Left ventricle myocardium inferior (tissue), 1 donor: ENCODE measurements around the gene BRME1. TPM values are rescaled to one million over a fixed set of nuclear protein-coding genes. Genes with fewer than 3 reads are reported as not detected.

Source experiments
- DNase-seq: peaks from one replicate; pipeline ENCODE4 v3.0.0-alpha.2; 2020
- H3K27ac ChIP-seq: fragments of 200-600 bp; replicated peaks from 2 replicates; pipeline ENCODE4 v1.8.0; 2021
- H3K27me3 ChIP-seq: fragments of 200-600 bp; 2 replicates; pipeline ENCODE4 v1.8.0; 2021; ENCODE audit warnings: low read depth
- H3K36me3 ChIP-seq: fragments of 200-600 bp; 2 replicates; pipeline ENCODE4 v1.8.0; 2021
- H3K4me1 ChIP-seq: fragments of 200-600 bp; 2 replicates; pipeline ENCODE4 v1.8.0; 2021
- H3K4me3 ChIP-seq: fragments of 200-600 bp; 2 replicates; pipeline ENCODE4 v1.8.0; 2021; ENCODE audit warnings: mild to moderate bottlenecking, moderate library complexity
- H3K9me3 ChIP-seq: fragments of 200-600 bp; replicated peaks from 2 replicates; pipeline ENCODE4 v1.8.0; 2021
- intact Hi-C: fragments of 100-400 bp; cut with micrococcal nuclease; formaldehyde crosslinking; loops from one replicate; pipeline ENCODE4 v1.11.0; 2022
- total RNA-seq: library from RNA; stranded (reverse); fragmentation: NEBNext Ultra II Directional; extraction: Animal tissue kit (Norgen Biotek cat#: 25700); gene quantifications from one replicate; pipeline ENCODE4 v1.2.1, GENCODE V29; 2021
- TF ChIP-seq, protein P1 (sequence below): fragments of 200-600 bp; IDR thresholded peaks from 2 replicates; pipeline ENCODE4 v1.8.0; 2021; ENCODE audit warnings: antibody characterized with exemption, mild to moderate bottlenecking, borderline replicate concordance
- donor health status: DM: no; HTN: yes; CAD: no; lungs with severe emphysema.

BRME1 gene
- total RNA-seq, 1 donor from 2014 or later, result 0.82 TPM

DNA sequence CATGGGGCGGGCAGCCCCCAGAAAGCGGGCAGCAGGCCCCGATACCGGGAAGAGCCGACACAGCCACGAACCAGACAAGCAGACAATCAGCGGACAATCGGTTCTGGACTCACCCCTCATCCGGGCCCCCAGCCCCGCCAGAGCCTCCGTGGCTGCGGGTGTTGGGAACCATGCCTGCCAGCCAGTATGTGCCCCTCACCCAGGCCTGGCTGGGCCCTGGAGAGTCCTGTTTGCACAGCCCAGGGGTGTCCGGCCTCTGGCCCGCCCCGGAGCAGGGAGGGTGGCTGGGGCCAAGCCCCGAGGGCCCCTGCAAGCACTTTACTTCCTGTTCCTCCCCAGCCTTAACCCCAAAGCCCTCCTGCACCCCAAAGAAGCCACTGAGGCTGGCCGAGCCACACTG, 24.5 kb upstream of the BRME1 start:
- no peak overlapping the region for H3K4me3 ChIP-seq
- TF ChIP-seq, protein P1, sequence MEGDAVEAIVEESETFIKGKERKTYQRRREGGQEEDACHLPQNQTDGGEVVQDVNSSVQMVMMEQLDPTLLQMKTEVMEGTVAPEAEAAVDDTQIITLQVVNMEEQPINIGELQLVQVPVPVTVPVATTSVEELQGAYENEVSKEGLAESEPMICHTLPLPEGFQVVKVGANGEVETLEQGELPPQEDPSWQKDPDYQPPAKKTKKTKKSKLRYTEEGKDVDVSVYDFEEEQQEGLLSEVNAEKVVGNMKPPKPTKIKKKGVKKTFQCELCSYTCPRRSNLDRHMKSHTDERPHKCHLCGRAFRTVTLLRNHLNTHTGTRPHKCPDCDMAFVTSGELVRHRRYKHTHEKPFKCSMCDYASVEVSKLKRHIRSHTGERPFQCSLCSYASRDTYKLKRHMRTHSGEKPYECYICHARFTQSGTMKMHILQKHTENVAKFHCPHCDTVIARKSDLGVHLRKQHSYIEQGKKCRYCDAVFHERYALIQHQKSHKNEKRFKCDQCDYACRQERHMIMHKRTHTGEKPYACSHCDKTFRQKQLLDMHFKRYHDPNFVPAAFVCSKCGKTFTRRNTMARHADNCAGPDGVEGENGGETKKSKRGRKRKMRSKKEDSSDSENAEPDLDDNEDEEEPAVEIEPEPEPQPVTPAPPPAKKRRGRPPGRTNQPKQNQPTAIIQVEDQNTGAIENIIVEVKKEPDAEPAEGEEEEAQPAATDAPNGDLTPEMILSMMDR, result no peak
- no peaks in the 10 kb centered on the region for H3K9me3 ChIP-seq
- intact Hi-C loops, result no loop called here
- H3K4me1 ChIP-seq, result peaks cover 14% of the 10 kb centered on the region
- peaks cover 8% of the 10 kb centered on the region for H3K27me3 ChIP-seq
- no peak for DNase-seq
- H3K36me3 ChIP-seq, result peaks cover 30% of the 10 kb centered on the region
- no peak overlapping the region for H3K27ac ChIP-seq

DNA sequence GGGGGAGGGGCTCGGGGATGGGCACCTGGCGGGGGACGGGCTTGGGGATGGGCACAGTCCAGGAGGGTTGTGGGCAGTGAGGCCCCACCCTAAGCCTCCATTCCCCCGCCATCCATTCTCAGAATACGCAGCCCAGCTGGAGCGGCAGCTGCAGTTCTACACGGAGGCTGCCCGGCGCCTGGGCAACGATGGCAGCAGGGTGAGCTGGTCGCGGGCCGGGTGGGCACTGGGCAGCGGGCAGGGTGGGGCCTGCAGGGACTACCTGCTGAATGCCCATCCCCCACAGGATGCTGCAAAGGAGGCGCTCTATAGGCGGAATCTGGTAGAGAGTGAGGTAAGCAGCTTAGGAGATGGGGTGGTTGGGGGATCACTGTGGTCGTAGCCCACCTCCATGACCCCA, 24.0 kb upstream of the BRME1 start:
- Histone ChIP-seq H3K27ac (no peak overlapping the region), H3K9me3 (no peaks in the 10 kb centered on the region), H3K36me3 (peaks cover 34% of the 10 kb centered on the region), H3K4me1 (peaks cover 14% of the 10 kb centered on the region), H3K4me3 (no peak overlapping the region), H3K27me3 (peaks cover 4% of the 10 kb centered on the region)
- no peak for DNase-seq
- intact Hi-C loops, result no loop called here
- TF ChIP-seq, protein P1, result no peak

DNA sequence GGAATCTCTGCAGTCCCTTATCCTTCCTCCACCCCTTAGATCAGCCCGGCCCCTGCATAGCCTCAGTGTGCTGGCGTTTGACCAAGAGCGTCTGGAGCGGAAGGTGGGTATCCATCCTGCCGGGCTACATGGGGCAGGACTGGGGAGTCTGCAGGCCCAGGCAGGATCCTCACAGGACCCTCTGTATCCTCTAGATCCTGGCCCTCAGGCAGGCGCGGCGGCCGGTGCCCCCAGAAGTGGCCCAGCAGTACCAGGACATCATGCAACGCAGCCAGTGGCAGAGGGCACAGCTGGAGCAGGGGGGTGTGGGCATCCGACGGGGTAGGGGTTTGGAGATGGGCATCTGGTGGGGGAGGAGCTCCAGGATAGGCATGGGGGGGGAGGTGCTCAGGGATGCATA, 23.4 kb upstream of the BRME1 start:
- H3K27ac ChIP-seq, result no peak overlapping the region
- no peaks in the 10 kb centered on the region for H3K27me3 ChIP-seq
- intact Hi-C loops, result no loop called here
- no peak overlapping the region for H3K4me3 ChIP-seq
- peaks cover 14% of the 10 kb centered on the region for H3K4me1 ChIP-seq
- H3K36me3 ChIP-seq, result peaks cover 40% of the 10 kb centered on the region
- no peaks in the 10 kb centered on the region for H3K9me3 ChIP-seq
- TF ChIP-seq, protein P1, result no peak
- DNase-seq, result no peak

DNA sequence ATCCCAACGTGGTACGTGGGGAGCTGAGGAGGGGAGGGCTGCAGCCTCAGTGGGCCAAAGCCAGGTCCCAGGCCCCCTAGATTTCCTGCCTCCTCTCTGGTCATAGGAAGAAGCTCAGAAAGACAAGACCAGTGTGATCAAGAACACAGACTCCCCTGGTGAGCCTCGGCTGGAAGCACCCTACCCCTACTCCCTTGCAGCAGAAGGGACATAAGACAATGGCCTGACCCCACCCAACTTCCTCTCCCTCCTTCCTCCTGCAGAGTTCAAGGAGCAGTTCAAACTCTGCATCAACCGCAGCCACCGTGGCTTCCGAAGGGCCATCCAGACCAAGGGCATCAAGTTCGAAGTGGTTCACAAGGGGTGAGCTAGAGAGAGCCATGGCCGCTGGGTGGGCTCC, 20.8 kb upstream of the BRME1 start:
- DNase-seq, result peak; percentile 29
- peaks cover 67% of the 10 kb centered on the region for H3K36me3 ChIP-seq

DNA sequence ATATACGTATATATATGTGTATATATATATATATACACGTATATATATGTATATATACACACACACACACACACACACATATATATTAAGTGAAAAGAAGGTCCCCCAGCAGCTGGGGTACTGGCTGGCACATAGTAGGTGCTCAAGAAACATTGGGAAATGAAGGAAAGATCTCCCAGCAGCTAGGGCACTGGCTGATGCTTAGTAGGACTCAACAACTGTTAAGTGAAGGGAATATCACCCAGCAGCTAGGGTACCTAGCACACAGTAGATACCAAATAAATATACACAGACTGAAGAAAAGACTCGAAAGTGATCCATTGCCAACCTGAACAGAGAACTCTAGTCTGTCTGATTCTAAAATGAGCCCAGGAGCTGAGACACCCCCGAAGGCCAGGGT, 20.1 kb upstream of the BRME1 start:
- Histone ChIP-seq H3K4me3 (peak overlapping the region; percentile 29), H3K4me1 (peaks cover 14% of the 10 kb centered on the region), H3K27me3 (no peaks in the 10 kb centered on the region), H3K27ac (peak overlapping the region; percentile 84), H3K9me3 (peaks cover under 1% of the 10 kb centered on the region), H3K36me3 (peaks cover 72% of the 10 kb centered on the region)
- intact Hi-C loops, result no loop called here
- DNase-seq, result no peak
- TF ChIP-seq, protein P1, result no peak

More for the DNA sequence above, 20.8 kb upstream of the BRME1 start:
- peak overlapping the region; percentile 84 for H3K27ac ChIP-seq
- no peaks in the 10 kb centered on the region for H3K27me3 ChIP-seq
- peak overlapping the region; percentile 29 for H3K4me3 ChIP-seq
- intact Hi-C loops, result no loop called here
- TF ChIP-seq, protein P1, result no peak
- no peaks in the 10 kb centered on the region for H3K9me3 ChIP-seq
- peaks cover 14% of the 10 kb centered on the region for H3K4me1 ChIP-seq
